Karpas-422 (cell line): ENCODE data around the gene HES6. TPM values are rescaled to one million over a fixed set of nuclear protein-coding genes. Genes with fewer than 3 reads are reported as not detected.

Source experiments
- DNase-seq: peaks from one replicate; pipeline ENCODE4 v3.0.0-alpha.2; 2015
- H2AFZ ChIP-seq: fragments of 200-600 bp; sonication (generic); 2 replicates; pipeline ENCODE4 v1.6.1; 2014; ENCODE audit warnings: antibody characterized with exemption, low read length, mixed read lengths
- H3K27ac ChIP-seq: fragments of 200-600 bp; sonication (generic); 2 replicates; pipeline ENCODE4 v1.5.1; 2014; ENCODE audit warnings: mild to moderate bottlenecking, low read length, moderate library complexity
- H3K27me3 ChIP-seq: fragments of 200-600 bp; sonication (generic); 2 replicates; pipeline ENCODE4 v1.6.1; 2014; ENCODE audit warnings: low read length, mixed read lengths
- H3K36me3 ChIP-seq: fragments of 200-600 bp; sonication (generic); 2 replicates; pipeline ENCODE4 v1.6.1; 2014; ENCODE audit warnings: low read length, mixed read lengths; ENCODE audit not compliant: insufficient read depth
- H3K4me1 ChIP-seq: fragments of 200-600 bp; sonication (generic); 2 replicates; pipeline ENCODE4 v1.6.1; 2014; ENCODE audit warnings: mild to moderate bottlenecking, low read length, mixed read lengths
- H3K4me2 ChIP-seq: fragments of 200-600 bp; sonication (generic); 2 replicates; pipeline ENCODE4 v1.6.1; 2014; ENCODE audit warnings: low read length, low read depth, mild to moderate bottlenecking; ENCODE audit not compliant: poor library complexity, severe bottlenecking
- H3K4me3 ChIP-seq: fragments of 200-600 bp; sonication (generic); 2 replicates; pipeline ENCODE4 v1.5.1; 2014; ENCODE audit warnings: mild to moderate bottlenecking, antibody characterized with exemption, low read length, mixed read lengths
- H3K79me2 ChIP-seq: fragments of 200-600 bp; sonication (generic); 2 replicates; pipeline ENCODE4 v1.6.1; 2014; ENCODE audit warnings: mild to moderate bottlenecking, low read length, mixed read lengths
- H3K9ac ChIP-seq: fragments of 200-600 bp; sonication (generic); 2 replicates; pipeline ENCODE4 v1.6.0; 2014; ENCODE audit warnings: low read length
- H3K9me2 ChIP-seq: fragments of 200-600 bp; sonication (generic), shearing (Covaris generic); replicated peaks from 2 replicates; pipeline ENCODE4 v1.6.0; 2014; ENCODE audit warnings: mild to moderate bottlenecking, low read length, moderate library complexity; ENCODE audit not compliant: insufficient read depth
- H3K9me3 ChIP-seq: fragments of 300-700, 200-600 bp; sonication (generic); 2 replicates; pipeline ENCODE4 v1.6.1; 2014; ENCODE audit warnings: low read length, mixed read lengths
- H4K20me1 ChIP-seq: fragments of 200-600 bp; sonication (generic); 2 replicates; pipeline ENCODE4 v1.6.1; 2014; ENCODE audit warnings: mild to moderate bottlenecking, antibody characterized with exemption, low read length, low read depth; ENCODE audit not compliant: insufficient read depth
- total RNA-seq: library from RNA; depleted of rRNA; stranded (reverse); fragments of >200 nt; shearing (Covaris generic); gene quantifications from 2 replicates; pipeline ENCODE4 v1.2.3, GENCODE V29; 2014; ENCODE audit warnings: low replicate concordance; rRNA removed

The HES6 gene, protein sequence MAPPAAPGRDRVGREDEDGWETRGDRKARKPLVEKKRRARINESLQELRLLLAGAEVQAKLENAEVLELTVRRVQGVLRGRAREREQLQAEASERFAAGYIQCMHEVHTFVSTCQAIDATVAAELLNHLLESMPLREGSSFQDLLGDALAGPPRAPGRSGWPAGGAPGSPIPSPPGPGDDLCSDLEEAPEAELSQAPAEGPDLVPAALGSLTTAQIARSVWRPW
- 3.3 and 25.8 TPM in 2 replicates for total RNA-seq

DNA sequence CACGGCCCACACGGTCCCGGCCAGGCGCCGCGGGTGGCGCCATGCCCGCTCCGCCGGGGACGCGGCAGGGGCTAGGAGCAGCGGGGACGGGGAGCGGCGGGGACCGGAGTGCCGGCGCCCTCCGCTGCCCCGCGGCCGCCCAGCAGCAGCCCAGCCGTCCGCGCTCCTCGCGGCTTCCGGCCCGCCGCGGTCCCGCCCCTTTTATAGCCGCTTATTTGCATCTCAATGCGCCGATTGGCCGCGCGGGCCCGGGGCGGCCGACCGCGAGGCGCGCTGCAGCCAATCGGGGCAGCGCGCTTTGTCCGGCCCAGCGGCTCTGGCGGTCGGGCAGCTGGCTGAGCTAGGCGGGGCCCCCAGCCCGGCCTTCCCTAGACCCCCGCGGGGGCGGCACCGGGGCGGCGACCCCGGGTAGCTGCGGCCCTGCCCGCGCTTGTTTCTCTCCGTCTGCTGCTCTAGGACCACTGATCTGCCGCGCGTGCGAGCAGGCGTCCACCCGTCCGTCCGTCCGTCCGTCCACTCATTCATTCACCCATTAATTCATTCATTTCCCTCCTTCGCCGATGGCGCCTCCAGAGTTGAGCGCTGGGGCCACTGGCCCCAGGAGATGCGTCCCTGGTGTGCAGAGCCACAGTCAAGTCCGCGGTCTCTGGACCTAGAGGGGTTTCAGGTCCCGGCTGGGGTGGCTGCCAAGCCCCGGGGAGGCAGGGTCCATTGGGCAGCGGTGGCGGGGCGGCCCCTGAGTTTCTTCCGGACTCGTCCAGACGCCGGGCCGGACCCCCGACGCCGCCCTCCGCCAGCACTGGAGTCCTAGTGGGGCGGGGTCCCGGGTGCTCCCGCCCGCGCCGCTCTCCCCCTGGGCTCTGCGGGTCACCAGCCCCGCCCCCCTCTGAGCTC lies at the start of gene HES6:
HES6 (minus strand) TSS at position 176 of the 894 bp plus-strand sequence; CDS start at position 43, 133 bp downstream.
- Histone ChIP-seq H3K4me3 (peak within 1 kb of the TSS; percentile 59; the same call in 1 of the 2 replicates), H3K79me2 (no peaks in the 10 kb centered on the region), H2AFZ (no peak within 1 kb of the TSS), H3K27ac (no peak within 1 kb of the TSS), H3K4me1 (peaks cover 10% of the 10 kb centered on the region), H3K9me3 (no peaks in the 10 kb centered on the region), H3K36me3 (peaks cover 6% of the 10 kb centered on the region; the same call in 1 of the 2 replicates), H3K9me2 (no peaks in the 10 kb centered on the region), H4K20me1 (no peaks in the 10 kb centered on the region), H3K9ac (peak within 1 kb of the TSS; percentile 63), H3K27me3 (no peaks in the 10 kb centered on the region), H3K4me2 (peak within 1 kb of the TSS; percentile 61)
- peak; percentile 91 for DNase-seq

DNA sequence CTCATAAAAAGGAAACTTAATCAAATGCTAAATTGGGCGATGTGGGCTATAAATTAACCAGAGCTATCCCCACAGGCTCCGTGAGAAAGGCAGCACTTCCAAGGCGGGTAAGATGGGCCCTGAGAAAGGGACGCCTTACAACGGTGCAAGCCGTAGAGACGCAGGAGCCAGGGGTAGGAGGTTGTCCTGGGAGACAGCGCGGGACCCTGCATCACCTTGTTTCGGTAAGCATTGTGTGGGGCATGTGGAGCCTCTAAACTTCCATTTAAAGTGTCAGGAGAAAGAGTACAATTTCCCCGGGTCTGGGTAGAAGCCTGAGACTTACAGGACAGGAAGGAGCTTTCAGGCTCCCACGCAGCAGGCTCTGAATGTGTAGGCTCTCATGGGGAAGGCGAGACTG lies 49.7 kb upstream of the HES6 start:
- Histone ChIP-seq H3K9me2 (no peaks in the 10 kb centered on the region), H3K4me1 (peaks cover 41% of the 10 kb centered on the region), H3K4me2 (peak overlapping the region; percentile 87), H3K27ac (peak overlapping the region; percentile 81), H3K36me3 (no peaks in the 10 kb centered on the region), H3K27me3 (no peaks in the 10 kb centered on the region), H3K4me3 (peak overlapping the region; percentile 87), H3K9ac (peak overlapping the region; percentile 71), H3K9me3 (no peaks in the 10 kb centered on the region), H2AFZ (peak overlapping the region; percentile 77), H4K20me1 (peaks cover 17% of the 10 kb centered on the region), H3K79me2 (peaks cover 38% of the 10 kb centered on the region)
- peak; percentile 71 for DNase-seq

DNA sequence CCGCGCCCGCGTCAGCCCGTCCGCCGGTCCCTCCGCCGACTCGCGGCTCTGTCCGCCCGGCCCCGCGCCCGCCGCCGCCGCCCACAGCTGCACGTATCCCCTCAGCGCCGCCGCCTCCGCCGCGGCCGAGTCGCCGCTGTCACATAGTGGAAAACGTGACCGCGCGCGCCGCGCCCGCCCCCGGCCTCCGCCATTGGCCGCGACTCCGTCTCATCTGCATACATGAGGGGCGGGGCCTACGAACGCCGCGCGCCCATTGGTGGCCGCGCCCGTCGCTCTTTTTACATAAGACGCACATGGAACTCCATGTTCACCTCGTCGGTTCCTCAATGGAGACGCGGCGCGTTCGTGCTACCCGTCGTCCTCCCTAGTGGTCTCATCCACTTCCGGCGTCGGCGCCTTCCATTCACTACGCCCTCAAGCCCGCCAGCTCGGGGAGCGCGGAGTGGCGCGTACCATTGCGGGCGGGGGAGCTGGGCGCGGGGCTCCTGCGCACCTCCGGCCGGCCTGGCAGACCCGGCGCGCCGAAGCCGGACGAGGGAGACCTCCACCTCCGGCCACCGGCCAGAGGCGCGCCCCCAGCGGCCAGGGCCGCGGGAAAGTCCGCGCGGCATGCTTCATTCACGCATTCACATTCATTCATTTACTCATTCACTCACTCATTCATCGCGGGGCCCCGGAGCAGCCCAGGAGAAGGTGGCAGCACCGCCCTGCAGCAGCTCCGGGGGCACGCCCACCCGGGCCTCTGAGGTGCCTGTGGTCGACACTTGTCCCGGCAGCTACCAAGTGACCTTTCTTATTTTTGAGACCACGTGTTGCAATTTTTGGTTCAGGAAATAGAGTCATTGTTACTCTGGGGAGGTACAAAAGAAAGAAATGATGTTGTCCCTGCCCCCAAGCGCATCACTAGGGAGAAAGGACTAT lies 49.1 kb upstream of the HES6 start:
- Histone ChIP-seq H3K9me3 (no peaks in the 10 kb centered on the region), H3K9me2 (no peaks in the 10 kb centered on the region), H4K20me1 (peaks cover 19% of the 10 kb centered on the region), H3K27me3 (no peaks in the 10 kb centered on the region), H3K36me3 (no peaks in the 10 kb centered on the region), H3K27ac (peak overlapping the region; percentile 81), H3K4me2 (peak overlapping the region; percentile 87), H3K9ac (peak overlapping the region; percentile 91), H2AFZ (peak overlapping the region; percentile 77), H3K4me3 (peak overlapping the region; percentile 87), H3K79me2 (peaks cover 44% of the 10 kb centered on the region), H3K4me1 (peaks cover 42% of the 10 kb centered on the region)
- DNase-seq, result peak; percentile 99

DNA sequence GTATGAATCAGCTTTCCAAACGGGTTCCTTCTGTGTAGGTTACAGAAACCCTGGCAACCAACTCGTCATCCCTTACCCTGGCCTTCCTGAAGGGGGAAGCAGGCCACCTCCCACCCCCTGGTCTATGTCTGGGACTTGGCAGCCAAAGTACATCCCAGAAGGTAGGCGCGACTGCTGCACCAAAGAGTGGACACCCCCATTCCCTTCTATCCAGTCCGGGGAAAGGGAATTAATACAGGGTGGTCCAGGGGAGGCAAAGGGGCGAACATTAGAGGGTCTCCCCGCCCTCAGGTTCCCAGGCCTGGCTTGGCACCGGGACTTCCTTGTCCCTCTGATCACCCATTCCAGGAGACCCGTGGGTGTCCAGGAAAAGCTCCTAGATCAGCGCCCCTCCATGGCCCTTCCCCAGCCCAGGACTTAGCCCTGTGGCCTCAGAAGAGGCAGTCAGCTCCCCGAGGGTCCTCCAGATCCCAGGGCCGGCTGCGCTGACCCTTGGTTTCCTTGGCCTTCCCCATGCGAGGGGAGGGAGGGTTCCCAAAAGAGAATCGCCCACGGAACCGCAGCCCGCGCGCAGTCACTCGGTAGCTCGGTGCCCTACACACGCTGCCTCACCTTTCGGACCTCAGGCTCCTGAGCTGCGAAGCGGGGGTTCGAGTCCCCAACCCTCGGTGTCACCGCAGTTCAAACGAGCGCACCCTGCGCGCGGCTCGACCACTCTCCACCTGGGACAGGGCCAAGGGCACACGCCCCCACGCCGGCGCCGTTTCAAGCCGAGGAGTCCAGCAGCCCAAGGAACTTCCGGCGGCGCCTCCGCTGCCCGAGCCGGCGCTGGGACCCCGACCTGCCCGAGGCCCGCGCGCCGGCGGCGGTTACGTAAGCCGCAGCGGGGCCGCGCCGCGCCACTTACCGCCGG lies 48.2 kb upstream of the HES6 start, which contains the start of gene PER2:
PER2 (minus strand) TSS at position 874 of the 913 bp plus-strand sequence. CDS start 10,674 bp downstream, outside the sequence.
- H3K36me3 ChIP-seq, result no peaks in the 10 kb centered on the region
- H3K9me2 ChIP-seq, result no peaks in the 10 kb centered on the region
- peak within 1 kb of the TSS; percentile 81 for H3K27ac ChIP-seq
- H3K9me3 ChIP-seq, result no peaks in the 10 kb centered on the region
- peaks cover 28% of the 10 kb centered on the region for H4K20me1 ChIP-seq
- peak within 1 kb of the TSS; percentile 91 for H3K9ac ChIP-seq
- peak within 1 kb of the TSS; percentile 87 for H3K4me3 ChIP-seq
- H3K27me3 ChIP-seq, result no peaks in the 10 kb centered on the region
- H3K79me2 ChIP-seq, result peaks cover 53% of the 10 kb centered on the region
- peak within 1 kb of the TSS; percentile 87 for H3K4me2 ChIP-seq
- DNase-seq, result peak; percentile 81
- H2AFZ ChIP-seq, result peak within 1 kb of the TSS; percentile 77
- H3K4me1 ChIP-seq, result peaks cover 51% of the 10 kb centered on the region

DNA sequence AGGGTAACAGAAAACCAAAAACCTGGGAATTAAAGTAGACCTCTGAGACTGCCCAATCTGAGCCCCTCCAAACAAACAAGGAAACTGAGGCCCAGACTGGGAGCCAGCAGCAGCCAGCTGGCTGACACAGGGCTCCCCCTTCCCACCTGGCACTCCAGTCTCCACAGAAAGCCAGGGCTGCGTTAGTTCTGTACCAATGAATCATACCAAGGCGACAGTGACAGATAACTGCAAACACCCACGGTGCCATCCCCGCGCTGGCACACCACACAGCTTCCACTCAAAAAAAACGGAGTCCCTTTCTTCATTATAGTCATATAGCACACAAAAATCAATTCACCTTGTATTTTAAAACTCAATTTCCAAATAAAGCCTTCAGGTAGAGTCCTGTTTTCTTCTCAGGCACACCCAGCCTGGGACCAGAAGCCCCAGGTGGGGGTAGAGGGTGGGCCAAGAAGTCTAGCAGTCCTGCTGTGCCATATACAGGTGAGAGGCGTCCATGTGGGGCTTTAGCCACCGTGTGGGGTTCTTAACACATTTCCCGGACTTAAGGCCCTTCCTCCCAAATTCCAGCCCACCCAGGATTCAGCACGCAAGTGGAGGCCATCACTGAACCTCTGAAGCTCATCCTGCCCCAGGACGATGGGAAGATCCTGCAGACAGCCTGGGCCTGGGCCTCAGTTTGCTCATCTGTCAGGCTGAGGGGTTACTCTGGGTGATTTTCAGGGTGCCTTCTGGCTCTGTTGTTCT lies 47.3 kb upstream of the HES6 start:
- Histone ChIP-seq H3K27me3 (no peaks in the 10 kb centered on the region), H3K4me1 (peaks cover 55% of the 10 kb centered on the region), H2AFZ (no peak overlapping the region), H3K27ac (no peak overlapping the region), H3K4me3 (peak overlapping the region; percentile 87), H3K9me2 (no peaks in the 10 kb centered on the region), H4K20me1 (peaks cover 35% of the 10 kb centered on the region), H3K9ac (peak overlapping the region; percentile 91), H3K36me3 (no peaks in the 10 kb centered on the region), H3K4me2 (peak overlapping the region; percentile 87), H3K9me3 (no peaks in the 10 kb centered on the region), H3K79me2 (peaks cover 62% of the 10 kb centered on the region)
- DNase-seq, result no peak

DNA sequence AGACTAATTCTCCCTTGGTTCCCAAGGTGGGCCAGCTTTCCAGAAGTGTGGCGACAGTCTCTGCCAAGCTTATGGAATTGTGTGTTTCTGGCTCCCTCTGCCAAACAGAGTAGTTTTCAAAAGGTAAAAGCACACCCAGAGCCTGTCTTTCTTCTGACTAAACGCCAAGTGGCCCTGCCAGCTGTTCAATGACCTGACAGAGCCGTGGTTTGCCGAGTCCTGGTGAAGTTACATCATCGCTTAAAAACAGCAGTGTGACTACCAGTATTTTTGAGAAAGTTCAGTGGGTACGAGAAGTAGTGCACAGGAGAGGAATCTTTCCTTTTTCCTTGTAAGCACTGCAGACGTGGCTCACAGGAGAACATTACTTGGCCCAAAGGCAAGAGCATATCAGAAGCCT lies 46.7 kb upstream of the HES6 start:
- Histone ChIP-seq H3K4me1 (peaks cover 60% of the 10 kb centered on the region), H3K27me3 (no peaks in the 10 kb centered on the region), H3K36me3 (no peaks in the 10 kb centered on the region), H3K9me2 (no peaks in the 10 kb centered on the region), H3K9ac (peak overlapping the region; percentile 91), H3K9me3 (no peaks in the 10 kb centered on the region), H3K4me2 (peak overlapping the region; percentile 87), H2AFZ (no peak overlapping the region), H3K4me3 (peak overlapping the region; percentile 87; the same call in 1 of the 2 replicates), H3K27ac (no peak overlapping the region), H4K20me1 (peaks cover 35% of the 10 kb centered on the region), H3K79me2 (peaks cover 68% of the 10 kb centered on the region)
- no peak for DNase-seq
